NCI-H524 (cell line): Measurements from ENCODE around the gene CRYBB1.
"Not testable (repeated sequence)": the region's sequence is repeated elsewhere in the genome, so short reads cannot be mapped to it uniquely, and the experiment has no call there.

ENCODE experiments used
- DNase-seq, 2 experiments: peaks; one replicate each; lab custom pipeline; 2025; lab: John Stamatoyannopoulos, UW

CRYBB1 gene

DNA sequence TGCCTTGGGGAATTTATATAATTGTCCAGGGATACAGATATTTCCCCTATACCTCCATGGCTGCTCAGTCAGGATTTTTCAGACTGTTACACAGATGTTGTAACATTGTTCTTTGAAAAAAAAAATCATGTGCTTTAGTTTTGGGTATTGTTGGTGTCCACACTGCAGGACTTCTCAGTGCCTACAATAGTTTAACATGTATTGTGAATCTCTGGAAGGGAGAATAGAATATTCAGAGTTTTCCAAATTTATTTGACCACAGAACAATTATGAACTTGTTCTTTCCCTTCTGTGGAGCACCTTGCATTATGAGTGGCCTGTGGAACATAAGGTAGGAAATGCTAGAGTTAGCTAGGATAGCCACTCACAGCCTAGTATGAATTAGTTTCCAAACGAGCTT is 18.5 kb upstream of the CRYBB1 start:
- DNase-seq, result no peak

DNA sequence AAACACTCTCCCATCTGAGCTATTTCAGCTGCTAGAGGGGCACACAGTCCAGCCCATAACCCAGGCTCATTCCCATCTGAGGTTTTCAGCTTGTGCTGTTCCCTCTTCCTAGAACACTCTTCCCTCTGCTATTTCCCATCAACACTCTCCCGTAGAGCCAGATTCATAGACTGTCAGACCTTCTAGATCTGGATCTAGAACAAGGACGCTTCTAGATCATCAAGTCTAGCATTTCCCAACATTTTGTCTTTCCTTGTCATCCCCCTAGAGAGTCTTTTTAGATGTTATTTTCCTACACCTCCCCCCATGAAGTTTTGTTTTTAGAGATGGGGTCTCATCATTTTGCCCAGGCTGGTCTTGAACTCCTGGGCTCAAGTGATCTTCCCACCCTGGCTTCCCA is 17.3 kb upstream of the CRYBB1 start:
- DNase-seq, result no peak

DNA sequence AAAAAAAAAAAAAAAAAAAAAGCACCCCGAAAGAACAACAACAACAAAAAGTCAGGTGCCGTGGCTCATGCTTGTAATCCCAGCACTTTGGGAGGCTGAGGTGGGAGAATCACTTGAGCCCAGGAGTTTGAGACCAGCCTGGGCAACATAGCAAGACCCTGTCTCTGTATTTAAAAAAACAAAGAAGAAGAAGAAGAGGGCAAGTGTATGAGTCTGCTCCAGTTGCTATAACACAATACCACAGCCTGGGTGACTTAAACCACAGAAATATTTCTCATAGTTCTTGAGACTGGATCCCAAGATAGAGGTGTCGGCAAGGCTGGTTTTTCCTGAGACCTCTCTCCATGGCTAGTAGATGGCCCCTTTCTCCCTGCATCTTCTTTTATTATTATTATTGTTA is 16.4 kb upstream of the CRYBB1 start:
- no peak for DNase-seq

DNA sequence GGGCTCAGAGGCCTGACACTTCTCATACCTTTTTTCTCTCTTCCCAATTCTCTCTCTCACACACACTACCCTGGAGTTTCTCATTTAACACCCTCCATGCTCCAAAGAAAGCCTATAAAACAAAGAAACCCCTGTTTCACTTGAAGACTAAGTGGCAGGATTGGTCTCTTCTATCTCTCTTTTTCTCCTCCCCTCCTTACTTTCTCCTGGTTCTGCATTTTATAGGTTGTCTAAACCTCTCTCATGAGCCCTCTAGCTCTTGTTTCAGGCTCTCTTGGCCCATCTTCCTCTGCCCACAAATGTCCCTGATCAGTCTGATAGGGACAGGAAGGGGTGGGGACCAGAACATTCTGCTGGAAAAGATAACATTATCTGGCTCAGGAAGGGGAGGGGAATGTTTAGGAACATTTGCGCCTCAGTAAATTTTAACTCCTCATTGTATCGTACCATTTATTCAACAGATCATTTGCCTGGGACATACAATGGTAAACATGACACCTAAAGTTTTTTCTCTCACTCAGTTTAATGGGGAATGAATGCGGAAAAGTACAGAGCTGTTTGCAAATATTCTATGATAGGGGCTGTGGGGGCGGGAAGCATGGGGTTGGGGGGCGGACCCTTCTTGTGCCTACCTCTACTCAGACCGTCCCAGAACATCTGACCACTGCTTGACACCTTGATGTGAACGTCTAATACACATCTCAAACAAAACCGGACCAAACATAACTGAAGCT is 14.8 kb upstream of the CRYBB1 start:
- DNase-seq, result no peak

DNA sequence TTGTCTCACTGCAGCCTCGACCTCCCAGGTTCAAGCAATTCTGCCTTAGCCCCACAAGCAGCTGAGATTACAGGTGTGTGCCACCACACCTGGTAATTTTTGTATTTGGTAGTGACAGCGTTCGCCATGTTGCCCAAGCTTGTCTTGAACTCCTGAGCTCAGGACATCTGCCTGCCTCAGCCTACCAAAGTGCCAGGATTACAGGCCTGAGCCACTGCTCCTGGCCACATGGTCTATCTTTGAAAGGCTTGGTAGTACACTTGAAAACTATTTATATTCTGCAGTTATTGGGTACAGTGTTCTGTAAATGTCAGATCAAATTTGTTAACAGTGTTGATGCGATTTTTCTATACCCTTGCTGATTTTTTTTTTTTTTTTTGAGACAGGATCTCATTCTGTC is 13.5 kb upstream of the CRYBB1 start:
- DNase-seq, result no peak

DNA sequence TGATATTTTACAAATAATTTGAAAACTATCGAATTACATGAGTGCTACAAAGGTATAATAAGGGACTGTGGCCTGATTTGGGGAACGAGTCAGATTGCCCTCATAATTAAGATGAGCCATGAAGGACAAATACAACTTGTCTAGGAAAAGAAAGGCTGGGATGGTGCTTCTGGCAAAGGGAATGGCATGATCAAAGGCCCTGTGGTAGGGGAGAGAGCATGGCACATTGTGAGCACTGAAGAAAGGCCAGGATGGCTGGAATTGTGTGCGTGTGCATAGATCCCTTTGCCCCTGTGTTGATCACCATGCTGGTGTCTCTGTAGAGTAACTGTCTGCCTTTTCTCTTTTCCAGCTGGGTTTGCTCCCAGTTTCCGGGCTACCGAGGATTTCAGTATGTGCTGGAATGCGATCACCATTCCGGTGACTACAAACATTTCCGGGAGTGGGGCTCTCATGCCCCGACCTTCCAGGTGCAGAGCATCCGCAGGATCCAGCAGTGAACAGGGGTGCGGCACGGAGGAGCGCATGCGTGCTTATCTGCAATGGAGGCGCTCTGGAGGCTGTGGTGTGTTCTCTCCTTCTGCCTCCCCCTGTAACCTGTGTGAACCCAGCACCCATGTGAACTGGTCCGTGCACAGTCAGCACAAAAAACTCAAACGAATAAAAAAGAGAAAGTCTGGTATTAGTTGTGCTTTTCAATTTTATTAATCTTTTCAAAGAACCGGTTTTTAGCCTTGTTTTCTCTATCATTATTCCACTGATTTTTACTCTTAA is 12.3 kb upstream of the CRYBB1 start:
- DNase-seq, result no peak

DNA sequence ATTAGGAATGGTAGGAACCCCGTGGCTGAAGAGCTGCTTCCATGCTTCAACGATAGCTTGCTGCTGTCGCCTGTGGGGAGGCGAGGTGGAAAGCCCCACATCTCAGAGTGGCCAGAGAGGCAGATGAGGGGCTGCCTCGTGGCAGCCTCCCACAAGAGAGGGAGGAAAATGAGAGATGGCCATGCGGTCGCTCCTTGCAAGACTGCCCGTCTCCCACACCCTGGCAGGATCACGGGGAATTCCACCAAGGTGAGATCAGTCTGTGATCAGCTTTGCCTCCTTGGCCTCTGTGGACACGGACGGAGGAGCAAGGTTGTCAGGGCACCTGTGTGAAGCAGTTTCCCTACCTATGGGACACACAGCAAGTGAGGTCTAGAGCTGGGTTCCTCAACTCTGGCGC is 7.0 kb upstream of the CRYBB1 start:
- no peak for DNase-seq

DNA sequence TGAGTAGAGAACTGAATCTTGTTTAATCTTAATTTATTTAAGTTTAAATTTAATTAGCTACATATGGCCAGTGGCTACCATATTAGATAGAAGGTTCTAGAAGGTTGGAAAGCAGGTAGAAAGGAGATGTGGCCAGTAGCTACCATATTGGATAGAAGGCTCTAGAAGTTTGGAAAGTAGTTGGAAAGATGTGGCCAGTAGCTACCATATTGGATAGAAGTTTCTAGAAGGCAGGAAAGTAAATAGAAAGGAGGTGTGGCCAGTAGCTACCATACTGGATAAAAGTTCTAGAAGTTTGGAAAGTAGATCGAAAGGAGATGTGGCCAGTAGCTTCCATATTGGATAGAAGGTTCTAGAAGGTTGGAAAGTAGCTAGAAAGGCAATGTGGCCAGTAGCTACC is 6.2 kb upstream of the CRYBB1 start:
- DNase-seq, result no peak

DNA sequence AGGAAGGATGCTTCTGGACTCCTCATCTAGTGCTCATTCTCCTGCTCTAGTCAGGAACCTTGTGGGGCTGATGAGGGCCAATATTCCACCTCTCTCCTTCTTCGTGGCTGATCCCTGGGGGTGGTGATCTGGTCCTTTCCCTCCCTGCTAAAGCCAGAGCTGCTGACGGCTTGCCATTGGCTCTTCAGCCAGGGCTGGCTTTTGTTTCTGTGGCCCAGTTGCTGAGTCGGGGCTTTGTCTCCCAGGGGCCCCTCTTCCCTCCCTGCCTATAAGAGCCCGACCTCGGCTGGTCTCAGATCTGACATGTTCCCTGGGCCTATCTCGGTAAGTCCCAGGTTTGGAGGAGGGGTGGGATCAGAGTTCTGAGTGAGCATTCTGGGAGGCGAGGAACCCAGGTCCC is 3.8 kb upstream of the CRYBB1 start, which contains the start of gene CRYBA4:
CRYBA4 (plus strand) TSS at position 301 of the 400 bp plus-strand sequence. CDS start 634 bp downstream, outside the sequence.
- DNase-seq, result no peak

DNA sequence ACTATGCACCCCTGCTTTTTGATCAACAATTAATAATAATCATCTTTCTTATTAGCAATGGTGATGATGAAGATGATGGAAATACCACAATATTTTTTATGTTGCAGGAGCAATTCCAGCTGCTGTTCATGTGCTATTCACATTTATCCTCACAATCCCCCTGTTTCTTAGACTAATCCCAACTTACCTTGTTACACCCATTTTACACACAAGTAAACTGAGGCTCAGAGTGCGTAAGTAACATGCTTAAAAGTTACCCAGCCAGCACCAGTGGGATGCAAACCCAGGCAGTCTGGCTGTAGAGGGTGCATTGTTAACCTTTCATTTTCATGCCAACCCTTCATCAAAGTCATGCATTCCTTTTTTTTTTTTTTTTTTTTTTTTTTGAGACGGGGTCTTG is 2.4 kb upstream of the CRYBB1 start:
- DNase-seq, result no peak

DNA sequence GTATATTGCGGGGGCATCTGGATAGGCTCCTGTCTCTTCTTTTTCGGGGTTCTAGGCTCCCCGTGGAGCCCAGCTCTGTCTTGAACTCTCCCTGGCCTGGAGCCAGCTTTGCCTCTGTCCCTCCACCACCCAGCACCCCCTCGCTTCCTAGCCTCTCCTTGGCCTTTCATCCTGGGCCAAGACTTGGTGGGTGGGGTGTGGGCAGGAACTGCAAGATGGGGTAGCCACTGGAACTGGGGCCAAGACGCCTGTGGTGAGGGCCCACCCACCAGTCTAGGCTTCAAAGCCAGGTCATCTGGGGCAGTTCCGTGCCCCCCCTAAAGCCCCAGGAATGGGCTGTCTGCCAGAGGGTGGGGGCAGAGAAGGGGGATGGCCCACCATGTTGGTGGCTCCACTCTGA is 1.7 kb upstream of the CRYBB1 start:
- DNase-seq, result no peak

DNA sequence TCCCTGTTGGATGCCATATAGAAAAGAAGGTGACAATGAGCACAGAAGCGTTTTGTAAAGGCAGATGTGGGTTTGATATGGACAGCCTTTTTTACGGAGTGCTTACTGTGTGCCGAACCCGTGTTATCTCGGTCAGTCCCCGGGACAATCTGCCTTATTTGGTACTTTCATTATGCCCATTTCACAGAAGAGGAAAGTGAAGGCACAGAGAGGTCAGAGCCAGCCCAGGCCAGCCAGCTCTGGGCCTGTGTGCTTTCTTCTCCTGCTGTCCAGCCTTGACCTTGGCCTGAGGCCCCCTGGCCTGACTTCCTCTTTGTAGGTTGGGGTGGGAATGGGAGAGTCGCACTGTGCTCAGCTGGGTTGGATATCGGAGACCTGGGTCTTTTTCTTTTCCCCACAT is 628 bp upstream of the CRYBB1 start:
- no peak for DNase-seq

DNA sequence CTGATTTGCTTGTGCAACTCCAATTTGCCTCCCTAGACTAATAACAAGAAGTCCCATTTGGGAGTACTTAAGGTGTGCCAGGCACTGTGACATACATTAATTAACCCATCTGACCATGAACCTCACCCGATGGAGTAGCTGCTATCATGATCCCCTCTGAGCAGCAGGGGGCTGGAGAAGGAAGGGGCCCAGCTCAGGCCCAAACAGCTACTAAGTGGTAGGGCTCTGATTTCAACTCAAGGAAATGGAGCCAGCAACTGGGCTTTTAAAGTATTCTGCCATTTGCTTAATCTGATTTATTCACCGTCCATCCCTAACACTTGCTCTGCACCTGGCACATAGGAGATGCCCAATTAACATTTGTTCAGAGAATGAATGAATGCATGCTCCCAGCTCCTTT is 1.2 kb downstream of the CRYBB1 start:
- peak; percentile 51 to 67 for DNase-seq

DNA sequence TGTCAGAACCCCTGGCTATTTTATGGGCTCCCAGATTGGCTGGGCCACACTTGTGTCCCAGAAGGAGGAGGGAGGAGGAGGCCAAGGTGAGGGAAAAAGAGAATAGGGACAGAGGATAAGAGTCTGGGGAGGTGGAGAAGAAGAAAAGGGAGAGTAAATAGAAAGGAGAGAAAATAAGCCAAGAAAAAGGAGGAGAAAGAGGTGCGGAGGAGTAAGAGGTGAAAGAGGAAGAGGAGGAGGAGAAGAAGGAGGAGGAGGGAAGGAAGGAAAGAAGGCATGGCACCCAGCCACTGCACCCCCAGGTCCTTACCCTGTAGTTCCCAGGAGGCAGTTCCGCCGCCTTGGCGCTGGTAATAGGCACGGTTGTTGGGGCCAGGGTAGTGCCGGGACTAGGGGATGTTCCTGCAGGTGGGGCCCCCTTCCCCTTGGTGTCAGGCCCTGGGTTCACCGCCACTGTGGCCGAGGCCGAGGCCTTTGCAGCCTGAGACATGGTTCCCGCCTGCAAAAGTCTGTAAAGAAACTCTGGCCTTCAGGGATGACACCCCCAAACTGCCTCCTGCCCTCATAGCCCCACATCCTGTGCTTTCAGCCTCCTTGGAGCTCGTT is 1.9 kb downstream of the CRYBB1 start:
- DNase-seq, result no peak

DNA sequence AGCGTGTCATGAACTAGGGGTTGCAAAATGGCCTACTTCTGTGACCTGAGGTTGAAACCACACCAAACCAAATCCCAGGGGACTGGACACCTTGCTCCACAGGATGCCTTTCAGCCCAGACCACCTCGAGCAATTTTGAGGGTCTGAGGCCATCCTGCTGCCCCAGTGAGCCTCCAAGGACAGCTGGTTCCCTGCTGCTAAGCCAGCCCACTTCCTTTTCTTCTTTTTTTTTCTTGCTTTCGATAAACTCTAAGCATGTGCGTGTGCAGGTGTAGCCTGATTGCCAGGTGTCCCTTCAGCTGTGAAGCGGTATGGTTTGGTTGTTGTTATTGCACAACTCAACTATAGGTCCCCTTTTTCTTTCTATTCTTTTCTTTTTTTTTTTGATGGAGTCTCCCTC is 2.7 kb downstream of the CRYBB1 start:
- DNase-seq, result no peak

DNA sequence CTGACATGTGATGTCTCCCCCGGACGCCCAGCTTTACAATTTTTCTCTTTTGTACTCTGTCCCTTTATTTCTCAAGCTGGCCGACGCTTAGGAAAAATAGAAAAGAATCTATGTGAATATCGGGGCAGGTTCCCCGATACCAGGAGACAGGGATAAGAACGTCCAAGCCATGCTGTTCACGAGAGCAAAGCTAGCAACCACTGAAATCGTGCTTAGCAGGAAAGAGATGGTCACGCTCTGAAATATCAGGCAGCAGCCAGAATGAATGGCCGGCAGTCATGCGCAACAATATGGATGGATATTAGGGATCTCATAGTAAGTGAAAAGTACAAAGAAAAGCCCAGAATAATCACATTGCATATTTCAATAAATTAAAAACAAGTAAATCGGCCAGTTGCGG is 3.5 kb downstream of the CRYBB1 start:
- DNase-seq, result no peak

DNA sequence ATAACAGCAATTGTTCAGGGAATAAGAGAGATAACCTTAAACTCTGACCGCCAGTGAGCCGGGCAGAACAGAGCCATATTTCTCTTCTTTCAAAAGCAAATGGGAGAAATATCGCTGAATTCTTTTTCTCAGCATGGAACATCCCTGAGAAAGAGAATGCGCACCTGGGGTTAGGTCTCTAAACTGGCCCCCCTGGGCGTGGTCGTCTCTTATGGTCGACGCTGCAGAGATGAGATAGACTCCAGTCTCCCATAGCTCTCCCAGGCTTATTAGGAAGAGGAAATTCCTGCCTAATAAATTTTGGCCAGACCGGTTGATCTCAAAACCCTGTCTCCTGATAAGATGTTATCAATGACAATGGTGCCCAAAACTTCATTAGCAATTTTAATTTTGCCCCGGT is 4.1 kb downstream of the CRYBB1 start:
- DNase-seq, result not testable (repeated sequence)

DNA sequence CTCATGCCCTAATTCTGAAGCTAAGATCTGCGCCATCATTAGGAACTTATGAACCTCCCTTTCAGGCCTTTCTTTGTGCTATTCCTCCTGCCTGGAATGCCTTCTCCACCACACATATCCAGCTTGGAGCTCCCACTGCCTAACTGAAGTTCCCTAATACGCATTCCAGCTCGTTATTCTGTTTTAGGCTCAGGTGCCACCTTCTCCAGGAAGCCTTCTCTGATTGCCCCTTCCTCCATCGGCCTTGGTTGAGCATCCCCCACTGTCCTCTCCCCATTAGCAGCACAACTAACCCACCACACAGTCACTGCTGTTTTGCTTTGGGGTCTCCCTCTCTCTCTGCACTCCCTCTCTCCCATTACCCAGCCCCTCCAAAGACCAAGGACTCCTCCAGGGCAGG is 5.2 kb downstream of the CRYBB1 start:
- no peak for DNase-seq

DNA sequence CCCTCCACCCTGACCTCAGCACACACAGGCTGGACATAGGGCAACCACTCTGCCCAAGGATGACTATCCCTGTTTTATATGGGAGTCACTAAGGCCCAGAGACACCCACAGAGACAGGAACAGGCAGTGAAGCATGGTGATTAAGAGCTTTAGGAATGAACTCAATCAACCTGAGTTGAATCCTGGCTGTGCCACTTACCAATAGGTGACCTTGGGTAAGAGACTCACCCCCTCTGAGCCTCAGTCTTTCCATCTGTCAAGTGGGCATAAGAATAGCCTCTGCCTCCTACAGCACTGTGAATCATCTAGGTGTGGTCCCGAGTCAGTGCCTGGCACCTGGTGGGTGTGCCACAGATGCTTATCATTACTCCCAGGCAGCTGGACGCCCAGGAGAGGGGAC is 6.8 kb downstream of the CRYBB1 start:
- no peak for DNase-seq

DNA sequence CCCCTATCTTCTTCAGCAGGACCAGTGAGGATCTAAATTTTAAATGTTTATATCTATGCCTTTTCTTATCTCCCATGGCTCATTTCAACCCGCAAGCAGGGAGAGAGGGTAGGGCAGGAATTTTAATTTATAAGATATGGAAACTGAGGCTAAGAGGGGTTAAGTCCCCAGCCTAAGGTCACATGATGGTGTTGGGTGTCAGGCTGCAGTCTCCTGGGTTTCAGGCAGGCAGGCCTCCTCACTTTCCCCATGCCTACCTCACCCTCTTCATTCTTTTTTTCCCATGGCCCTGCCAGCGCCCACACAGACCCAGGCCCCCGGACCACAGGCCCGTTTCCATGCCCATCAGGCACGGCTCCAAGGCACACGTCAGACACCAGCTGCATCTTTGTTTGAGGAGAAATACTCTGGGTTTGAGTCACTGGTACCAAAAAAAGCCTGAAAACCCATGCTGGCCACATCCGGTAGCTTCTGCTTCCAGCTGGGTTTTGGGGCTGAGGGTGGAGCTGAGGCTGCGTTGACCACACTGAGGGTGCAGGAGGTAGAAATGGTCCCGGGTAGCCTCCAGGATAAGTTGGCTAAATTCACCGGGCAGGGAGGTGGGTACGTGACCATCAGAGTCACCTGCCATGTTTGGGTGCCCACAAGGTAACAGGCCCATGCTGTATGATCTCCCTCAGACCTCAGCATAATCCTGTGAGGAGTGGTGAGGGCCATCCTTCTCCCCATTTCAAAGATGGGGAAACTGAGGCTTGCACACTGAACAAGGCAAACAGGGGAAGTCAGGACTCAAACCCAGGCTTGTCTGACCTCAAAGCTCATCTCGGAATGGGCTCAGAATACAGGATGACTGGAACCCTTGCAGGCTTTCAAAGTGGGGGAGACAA is 7.5 kb downstream of the CRYBB1 start:
- DNase-seq, result no peak

DNA sequence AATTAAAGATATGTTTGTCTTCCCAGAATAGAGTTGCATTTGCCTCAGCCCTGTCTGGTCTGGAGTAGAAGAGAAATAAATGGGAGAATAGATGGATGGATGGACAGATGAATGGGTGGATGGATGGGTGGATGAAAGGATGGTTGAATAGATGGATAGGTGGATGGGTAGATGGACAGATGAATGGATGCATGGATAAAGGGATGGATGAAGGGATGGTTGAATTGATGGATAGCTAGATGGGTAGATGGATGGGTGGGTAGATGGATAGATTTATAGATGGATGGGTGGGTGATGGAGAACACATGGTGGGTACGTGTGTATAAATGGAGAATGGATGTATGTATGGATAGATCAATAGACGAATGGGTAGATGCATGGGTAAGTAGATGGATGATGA is 8.5 kb downstream of the CRYBB1 start:
- no peak for DNase-seq

DNA sequence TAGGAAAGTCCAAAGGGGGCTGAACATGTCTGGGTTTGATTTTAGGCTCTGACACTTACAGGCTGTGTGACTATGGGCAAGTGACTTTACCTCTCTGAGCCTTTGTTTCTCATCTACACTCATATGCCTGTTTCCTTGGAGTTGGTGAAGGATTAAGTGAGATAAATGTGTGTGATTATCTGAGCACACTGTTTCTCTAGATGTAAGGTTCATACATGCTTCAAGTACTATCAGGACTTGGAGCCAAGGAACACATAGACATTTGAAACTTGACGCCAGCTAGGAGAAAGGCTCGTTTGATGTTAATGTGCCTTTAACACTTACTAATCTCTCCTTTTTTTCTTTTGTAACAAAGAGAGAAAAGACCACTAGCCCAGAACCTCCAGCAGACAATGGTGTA is 9.7 kb downstream of the CRYBB1 start:
- DNase-seq, result no peak
